CD4-positive, alpha-beta T cell treated with Interleukin-21 for 1 hour (primary cell): ENCODE measurements around the gene CEP68.
"Not testable (repeated sequence)": the region's sequence is repeated elsewhere in the genome, so short reads cannot be mapped to it uniquely, and the experiment has no call there.

Experiments
- DNase-seq: peaks from one replicate; pipeline ENCODE4 v3.0.0-alpha.2; 2020

Gene CEP68

DNA sequence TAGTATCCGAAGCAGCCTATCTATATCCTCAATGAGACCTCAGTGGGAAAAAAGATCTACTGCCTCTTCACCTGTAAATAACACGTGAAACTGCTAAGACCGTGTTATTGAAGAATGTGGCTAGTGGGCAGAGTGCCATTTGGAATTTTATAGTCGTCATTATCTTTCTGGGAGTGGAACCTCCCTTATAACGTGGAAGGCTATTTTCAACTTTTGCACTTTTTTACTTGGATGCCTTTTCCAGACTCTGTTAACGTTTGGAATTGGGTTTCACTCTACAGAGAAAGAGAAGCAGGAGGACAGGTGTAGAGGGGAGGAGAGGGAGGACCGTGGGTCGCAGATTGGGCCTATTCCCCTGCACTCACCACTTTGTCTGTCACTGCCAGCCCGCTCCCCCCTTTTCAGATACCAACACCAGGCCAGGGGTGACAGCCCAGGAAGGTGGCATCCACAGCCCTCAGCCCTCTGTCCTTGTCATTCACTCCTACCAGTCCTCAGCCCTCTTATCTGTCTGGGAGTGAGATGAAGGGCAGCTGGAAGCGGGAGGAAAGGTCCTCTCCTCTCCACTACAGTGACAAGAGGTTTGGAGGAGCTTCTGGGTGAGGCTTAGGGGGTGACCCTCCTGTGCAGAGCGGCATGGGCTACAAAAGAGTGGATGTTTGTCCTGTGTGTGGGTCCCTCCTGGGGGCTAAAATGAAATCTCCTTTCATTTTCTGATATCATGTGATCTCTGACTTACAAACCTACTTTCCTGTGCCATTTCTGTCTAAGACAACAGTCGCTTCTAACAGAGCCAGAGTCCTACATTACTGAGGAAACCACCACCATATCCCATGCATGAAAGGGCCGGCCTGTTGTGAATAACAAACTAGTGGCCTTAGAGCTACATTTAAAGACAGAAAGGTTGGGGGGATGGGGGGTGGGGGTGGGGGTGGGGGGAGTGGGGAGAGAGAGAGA lies 23.9 kb upstream of the CEP68 start:
- DNase-seq, result no peak

DNA sequence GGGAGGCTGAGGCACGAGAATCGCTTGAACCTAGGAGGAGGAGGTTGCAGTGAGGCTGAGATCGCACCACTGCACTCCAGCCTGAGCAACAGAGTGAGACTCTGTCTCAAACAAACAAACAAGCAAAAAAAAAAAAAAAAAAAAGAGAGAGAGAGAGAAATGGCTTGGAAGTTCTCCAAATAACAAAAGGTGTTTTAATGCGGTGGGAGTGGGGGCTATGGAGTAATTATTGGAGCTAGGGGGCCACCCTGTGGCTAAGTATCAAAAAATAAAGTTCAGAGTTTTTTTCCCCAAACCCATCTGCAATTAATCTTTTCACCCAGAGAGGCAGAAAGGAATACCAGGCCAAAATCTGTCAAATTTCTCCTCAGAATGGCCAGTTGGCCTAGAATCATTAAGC lies 23.0 kb upstream of the CEP68 start:
- peak; percentile 36 for DNase-seq

DNA sequence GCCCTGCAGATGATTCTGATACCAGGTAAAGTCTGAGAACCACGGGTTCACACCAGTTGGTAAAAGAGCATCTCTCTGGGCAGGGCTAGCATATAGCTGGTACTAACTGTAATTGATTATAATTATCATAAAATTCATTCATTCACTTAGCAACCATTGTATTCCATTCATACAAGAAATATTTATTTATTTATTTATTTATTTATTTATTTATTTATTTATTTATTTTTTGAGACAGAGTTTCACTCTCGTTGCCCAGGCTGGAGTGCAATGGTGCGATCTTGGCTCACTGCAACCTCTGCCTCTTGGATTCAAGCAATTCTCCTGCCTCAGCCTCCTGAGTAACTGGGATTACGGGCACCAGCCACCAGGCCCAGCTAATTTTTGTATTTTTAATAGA lies 22.5 kb upstream of the CEP68 start:
- not testable (repeated sequence) for DNase-seq

DNA sequence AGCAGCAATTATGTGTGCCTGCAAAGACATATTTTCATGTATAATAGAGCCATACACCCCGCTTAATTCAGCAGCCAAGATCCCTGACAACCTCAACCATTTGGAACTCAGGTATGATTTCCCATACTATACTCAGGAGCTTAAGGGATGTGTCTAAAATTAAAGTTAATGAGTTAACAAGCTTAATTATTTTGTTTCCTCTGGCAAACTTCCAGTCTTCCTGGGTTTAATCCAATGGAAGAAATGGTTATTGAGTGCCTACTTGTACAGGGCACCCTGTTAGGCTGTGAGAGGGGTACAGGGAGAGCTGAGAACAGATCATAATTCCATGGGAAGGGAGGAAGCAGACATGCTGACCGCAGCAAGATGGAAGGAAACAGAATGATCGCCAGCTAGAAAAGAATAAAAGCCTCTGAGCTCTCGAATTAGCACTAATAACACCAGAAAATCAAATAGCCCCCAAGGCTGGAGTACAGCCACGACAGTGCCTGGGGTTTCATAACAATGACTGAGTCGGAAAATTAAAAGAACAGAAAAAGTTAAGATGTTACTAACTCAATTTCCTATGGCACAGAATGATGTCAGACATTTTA lies 20.8 kb upstream of the CEP68 start:
- no peak for DNase-seq

DNA sequence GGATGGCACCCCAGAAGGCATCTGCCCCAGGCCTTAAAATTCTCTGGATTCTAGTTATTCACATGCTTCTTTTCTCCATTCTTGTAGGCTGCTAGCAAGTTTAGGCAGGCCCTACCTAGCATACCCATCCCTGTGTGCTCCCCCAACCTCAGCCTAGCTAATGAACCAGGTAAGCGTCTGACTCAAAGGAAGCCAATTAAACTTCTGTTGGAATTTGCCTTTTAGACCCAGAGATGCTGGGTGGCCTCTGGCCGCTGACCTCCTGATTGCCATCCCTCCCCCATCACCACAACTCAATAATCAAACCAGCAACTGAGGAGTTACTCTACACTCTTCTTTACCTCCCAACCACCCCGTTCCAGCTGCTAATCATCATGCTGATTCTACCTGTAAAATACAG lies 19.0 kb upstream of the CEP68 start:
- no peak for DNase-seq

DNA sequence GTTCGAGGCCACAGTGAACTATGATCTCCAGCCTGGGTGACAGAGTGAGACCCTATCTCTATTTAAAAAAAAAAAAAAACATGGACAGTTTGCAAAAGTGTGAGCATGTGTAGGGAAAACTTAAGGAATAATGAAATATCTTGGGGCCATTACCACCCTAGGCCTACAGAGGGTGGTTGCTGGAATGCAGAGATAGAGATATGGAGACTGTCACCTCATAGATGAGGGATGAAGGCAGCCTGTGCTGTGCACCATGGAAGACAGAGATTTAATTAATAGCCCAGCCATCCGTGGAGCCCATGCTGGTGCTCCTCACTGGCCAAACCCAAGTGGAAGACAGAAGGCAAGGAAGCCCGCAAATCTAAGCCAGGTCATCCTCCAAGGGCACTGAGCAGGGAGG lies 16.6 kb upstream of the CEP68 start:
- no peak for DNase-seq

DNA sequence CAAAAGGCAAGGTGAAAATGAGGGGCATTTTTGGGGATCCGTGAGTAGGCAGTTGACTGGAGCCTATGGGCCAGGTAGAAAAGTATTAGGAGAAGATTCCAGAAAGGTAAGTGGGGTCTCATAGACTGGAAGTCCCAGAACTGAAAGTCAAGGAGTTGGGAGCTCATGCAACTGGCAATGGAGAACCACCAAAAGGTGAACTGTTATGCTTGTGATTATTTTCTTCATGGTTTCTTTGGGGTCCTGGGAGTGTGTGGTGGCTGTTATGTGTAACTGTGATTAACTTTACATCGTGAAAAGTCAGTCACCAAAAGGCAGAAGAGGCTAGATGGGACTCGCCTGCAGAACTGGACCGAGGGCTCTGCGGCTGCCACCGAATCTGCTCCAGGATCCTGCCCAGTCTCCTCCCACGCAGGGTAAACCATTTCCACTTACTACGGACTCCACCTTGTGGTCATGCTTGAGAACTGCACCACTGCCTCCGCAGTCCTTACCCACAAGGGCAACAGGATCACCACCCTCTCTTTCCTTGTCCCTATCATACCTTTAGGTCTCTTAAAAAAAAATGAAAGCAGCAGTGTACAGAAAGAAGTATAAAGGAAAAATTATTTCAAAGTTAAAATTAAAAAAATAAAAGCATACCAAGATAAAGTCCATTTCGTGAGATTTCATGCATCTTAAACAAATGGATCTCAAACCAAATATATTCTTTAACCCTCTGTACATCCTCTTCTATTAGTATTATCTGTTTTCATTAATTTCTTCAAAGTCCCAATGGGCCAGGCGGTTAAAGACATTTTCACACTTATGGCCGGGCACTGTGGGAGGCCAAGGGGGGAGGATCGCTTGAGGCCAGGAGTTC lies 15.6 kb upstream of the CEP68 start:
- peak; percentile 80 for DNase-seq

DNA sequence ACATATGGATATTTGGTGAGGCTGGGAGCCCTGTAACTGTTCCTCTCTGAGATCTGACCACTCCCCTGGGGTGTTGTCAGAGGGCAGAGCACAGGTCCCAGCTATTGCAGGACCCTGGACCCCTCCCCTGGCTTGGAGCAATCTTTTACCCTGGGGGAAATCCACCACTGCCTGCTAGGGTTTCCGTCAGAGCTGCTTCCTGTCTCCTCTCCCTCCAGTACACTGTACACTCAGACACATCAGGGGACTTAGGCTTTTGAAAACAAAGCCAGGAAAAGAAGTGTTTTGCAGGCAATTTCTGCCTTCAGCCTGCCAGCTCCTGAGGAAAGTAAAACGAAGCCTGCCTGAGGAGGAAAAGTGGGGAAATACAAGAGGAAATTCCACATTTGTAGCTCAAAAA lies 13.2 kb upstream of the CEP68 start:
- DNase-seq, result no peak

DNA sequence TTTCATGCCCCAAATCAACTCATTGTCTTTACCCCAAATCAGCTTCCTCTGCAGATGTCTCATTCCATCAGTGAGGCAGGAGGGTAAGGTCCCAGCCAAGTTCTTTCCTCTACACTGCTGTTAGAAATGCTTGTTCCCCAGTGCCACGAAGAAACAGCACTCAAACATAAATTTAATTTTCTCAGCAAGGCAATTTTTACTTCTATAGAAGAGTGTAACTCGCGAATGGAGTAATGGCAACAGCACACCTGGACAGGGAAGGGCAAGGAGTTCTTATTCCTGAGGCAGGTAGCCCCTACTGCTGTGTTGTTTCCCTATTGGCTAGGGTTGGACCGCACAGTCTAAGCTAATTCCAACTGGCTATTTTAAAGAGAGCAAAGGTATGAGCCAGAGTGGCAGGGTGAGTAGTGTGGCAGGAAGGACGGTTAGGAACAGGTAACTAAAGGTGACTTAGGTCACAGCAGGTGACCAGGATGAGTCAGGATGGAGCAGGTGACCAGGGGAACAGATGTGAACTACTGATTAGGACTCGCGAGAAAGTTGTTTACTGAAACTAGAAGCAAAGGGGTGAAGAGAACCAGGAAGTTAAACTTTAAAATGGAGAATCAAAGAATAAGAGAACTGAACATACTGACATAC lies 12.0 kb upstream of the CEP68 start:
- no peak for DNase-seq

DNA sequence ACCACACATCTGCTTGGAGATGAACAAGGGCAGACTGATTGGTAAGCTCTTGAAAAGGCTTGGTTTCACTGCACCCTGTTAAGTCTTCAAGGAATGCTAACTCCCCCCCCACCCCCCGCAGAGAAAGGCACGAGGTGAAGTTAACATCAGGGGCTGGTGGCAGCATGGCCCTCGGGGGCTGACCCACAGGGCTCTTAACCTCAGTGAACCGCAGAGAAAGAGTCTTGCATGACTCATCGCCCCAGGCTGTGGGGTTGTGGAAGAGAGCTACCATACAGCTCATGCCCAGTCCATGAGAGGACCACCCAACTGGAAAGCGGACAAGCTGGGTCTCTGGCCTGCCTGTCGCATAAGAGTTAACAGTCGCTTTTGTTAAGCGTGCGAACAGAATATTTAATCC lies 10.6 kb upstream of the CEP68 start:
- no peak for DNase-seq

DNA sequence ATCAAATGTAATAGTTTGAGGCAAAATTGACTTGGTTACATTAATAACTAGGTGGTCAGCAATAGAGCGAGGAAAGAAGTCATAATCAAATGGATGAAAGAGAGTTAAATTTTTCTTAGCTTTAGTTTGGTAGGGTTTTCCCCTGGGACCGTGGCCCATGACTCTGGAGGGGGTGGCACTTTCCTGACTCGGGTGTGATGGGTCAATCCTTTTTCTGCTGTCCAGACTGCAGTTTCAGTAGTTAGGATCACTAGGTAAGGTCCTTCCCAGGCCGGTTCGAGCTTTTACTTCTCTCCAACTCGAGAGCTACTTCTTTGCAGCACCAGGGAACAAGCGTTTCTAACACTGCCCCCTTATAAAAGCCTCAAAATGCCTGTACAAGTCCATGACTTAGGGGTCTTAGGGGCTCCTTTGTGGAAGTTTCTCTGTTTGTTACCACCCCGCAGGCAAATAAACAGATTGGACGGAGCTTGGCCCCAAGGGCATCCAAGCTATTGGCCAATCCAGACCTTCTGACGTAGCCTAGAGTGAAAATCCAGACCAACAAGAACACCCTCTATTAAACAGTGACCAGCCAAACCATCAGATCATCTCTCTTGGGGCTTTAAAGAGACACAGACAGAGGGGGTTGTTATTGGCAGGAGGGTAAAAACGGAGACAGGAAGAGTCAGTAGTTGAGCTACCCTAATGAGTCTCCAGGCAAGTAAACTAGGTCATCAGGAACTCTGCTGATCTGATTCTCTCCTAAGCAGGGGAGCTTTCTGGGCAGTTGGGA lies 9.4 kb upstream of the CEP68 start:
- DNase-seq, result no peak

DNA sequence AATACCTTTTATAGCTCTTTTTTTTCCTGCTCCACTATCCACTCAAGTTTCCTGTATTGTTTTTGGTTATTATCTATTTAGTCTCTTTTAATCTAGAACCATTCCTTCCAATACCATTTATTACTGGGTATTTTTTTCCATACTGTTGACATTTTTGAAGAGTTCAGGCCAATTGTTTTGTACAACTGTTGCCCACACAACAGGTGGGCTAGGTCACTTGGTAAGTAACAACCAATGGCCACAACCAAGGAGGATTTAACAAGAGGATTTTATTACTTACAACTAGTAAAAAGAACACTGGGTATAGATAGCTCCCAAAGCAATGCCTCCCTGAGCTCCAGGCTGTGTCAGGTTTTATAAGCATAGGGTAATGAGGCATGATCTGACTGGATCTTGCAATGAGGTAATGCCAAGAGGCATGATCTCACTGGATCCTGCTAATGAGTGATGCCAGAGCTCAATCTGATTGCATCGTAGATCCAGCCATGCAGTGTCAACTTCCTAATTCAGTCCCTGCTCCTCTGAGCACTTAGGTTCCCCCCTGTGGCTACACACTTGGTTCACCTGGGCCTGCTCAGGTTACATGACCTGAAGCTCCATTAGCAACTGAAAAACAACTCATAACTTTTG lies 7.1 kb upstream of the CEP68 start:
- no peak for DNase-seq

DNA sequence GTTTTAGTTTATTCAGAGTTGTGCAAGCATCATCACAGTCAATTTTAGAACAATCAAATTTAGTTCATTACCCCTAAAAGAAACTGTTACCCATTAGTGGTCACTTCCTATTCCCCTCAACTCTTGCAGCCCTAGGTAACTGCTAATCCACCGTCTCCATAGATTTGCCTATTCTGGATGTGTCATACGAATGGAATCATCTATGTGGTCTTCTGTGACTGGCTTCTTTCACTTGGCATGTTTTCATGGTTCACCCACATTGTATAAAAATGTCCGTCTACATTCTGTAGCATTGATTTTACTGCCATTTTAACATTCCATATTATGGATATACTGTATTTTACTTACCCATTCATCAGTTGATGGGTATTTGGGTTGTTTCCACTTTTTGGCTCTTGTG lies 5.3 kb upstream of the CEP68 start:
- DNase-seq, result no peak

DNA sequence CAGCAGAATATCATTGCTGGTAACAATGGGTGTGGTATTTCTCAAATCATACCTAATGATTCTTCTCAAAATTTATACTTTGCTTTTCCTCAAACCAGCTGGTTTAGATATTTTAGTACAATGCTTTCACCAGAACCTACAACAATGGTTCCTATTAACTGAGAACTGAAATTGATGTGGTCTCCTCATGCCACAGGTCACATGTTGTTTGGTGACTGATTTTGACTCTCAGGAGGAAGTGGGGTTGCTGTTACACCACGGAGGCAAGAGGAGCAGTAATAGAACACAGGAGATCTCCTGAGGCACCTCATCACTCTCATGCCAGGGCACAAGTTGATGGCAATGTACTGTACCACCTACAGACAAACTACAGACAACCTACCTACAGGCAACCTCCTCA lies 3.0 kb upstream of the CEP68 start:
- peak; percentile 54 for DNase-seq

DNA sequence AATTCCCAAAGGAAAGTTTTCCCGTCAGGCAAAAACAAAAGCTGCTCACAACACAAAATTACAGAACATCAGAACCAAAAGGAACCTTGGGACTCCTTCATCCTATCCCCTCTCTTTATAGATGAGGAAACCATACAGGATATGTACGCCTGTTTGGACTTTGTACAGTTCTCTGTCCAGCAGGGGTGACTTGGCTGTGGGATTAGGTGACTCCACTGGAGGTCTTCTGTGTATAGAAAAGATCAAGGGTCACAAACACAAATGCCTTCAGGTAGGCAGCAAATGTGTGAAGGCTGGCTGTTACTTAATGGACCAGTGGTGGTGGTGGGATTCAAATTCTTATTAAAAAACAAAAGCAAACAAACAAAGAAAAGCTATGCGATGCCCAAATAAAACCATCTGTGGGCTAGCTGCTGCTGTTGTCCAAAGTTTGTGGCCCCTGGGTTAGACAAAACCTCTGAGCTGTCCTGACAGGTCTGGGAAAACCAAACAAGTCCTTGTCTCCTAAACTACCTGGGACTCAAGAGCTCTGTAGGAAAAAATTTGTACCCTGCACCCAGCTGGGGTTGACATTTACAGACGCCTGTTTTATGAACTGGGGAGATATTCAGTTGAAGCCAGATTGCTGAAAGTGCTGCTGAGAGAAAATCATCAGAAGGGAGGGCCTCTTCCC lies 1.3 kb upstream of the CEP68 start:
- DNase-seq, result no peak

DNA sequence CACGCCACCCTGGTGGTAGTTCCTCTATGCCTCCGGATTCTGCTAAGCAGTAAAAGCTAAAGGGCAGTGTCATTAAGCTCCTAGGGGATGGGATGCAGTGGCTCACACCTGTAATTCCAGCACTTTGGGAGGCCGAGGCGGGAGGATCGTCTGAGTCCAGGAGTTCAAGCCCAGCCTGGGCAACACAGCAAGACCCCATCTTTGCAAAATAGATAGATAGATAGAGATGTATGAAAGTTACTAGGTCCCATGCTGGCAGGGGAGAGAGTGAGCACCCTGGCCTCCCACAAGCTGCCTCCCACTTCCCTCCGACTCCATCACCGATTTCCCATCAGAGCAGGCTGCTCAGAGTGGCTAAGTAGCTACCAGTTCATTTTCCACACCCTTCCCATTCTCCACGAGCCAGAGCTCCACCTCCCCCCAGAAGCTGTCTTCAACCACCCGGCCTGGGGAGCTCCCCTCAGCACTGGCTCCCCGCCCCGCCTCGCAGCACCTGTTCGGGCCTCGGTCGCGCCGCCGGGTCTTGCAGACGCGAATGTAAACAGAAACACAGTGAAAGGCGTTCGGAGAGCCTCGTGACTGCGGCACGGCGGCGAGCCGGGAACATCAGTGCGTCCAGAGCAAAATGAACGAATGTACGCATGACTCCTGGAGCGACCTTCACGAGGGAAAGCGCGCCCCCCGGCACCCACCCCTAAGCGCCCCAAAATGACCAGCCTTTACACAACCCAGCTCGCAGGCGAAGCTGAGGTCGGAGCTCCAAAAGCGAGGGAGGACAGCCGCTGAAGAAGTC lies 598 bp upstream of the CEP68 start:
- no peak for DNase-seq

DNA sequence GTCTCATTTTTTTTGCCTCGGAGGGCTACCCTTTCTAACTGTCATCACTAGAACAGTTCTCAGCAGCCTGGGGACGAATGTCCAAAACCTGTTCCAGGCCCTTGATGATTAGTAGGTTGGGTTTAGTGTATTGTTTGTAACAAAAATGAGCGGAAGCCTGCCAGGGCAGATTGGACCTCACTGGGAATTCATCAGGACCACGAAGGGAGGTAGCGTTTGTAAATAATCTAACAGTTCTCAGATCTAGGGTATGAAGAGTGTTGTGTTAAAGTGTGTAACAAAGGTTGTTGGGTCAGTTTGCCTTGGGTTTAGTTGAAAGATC lies 799 bp downstream of the CEP68 start:
- DNase-seq, result no peak

DNA sequence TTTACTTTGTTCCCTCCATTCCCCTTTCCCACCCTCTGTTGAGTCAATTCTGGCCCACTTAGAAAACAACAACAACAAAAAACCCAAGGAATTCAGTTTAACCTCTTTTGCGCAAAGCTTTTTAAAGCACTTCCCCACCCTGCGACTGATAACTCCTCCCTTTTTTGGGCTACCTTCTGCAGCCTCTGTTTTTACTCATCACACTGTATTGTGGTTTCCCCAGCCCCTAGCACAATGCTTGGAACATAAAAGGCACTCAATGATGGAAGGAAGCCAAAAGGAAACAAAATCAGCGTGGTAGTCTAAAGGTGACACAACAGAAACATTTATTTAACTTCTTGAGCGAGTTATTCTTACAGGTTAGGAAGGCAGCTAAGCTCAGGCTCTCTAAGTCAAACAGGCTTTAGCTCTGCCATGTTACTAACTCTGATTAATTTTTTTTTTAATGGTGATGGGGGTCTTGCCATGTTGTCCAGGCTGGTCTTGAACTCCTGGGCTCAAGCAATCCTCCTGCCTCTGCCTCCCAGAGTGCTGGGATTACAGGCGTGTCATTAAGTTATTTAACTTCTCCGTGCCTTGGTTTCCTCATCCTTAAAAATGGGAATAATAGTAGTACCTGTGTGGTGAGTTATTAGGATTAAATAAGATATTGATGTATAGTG lies 1.3 kb downstream of the CEP68 start:
- peak; percentile 81 for DNase-seq

DNA sequence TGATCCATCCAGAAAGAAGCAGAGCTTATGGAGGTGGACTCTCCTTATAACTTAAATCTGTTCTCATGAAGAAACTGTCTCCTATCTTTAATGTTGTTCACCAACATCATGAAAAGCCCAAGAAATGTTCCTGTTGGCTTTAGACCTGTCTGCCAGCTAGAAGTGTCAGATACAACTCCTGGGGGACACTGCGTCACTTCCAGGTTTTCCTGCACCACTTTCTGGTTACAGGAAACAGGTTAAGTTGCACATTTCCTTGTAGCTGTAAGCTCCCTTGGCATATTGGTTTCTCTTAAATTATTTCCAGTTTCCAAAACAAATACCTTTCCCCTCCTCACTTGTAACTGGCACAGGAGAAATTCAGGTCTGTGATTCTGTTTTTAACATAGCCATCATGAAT lies 2.9 kb downstream of the CEP68 start:
- DNase-seq, result no peak
